OCI-LY3 (cell line): ENCODE data around the gene PAQR5.

Experiments used
- CTCF ChIP-seq: fragments of 200-600, 300-600 bp; sonication (generic); IDR thresholded peaks from 2 replicates; pipeline ENCODE4 v1.5.1; 2014; ENCODE audit warnings: antibody characterized with exemption, low read length, low read depth
- EZH2phosphoT487 ChIP-seq: fragments of 200-600 bp; shearing (Covaris generic); IDR thresholded peaks from 2 replicates; pipeline ENCODE4 v1.6.1; 2018; ENCODE audit warnings: antibody characterized with exemption, mixed run types, low read depth

GRCh38 chr15:69433831-69434230, 135.1 kb downstream of the PAQR5 start:
- no peak for TF ChIP-seq CTCF
- no peak for TF ChIP-seq EZH2phosphoT487
